Left ventricle myocardium inferior (tissue), 1 donor: ENCODE results near the gene SLC38A6. TPM values are rescaled to one million over a fixed set of nuclear protein-coding genes. Genes with fewer than 3 reads are reported as not detected.

Source experiments
- DNase-seq: peaks from one replicate; pipeline ENCODE4 v3.0.0-alpha.2; 2020
- H3K27ac ChIP-seq: fragments of 200-600 bp; replicated peaks from 2 replicates; pipeline ENCODE4 v1.8.0; 2021
- H3K27me3 ChIP-seq: fragments of 200-600 bp; 2 replicates; pipeline ENCODE4 v1.8.0; 2021; ENCODE audit warnings: low read depth
- H3K36me3 ChIP-seq: fragments of 200-600 bp; 2 replicates; pipeline ENCODE4 v1.8.0; 2021
- H3K4me1 ChIP-seq: fragments of 200-600 bp; 2 replicates; pipeline ENCODE4 v1.8.0; 2021
- H3K4me3 ChIP-seq: fragments of 200-600 bp; 2 replicates; pipeline ENCODE4 v1.8.0; 2021; ENCODE audit warnings: mild to moderate bottlenecking, moderate library complexity
- H3K9me3 ChIP-seq: fragments of 200-600 bp; replicated peaks from 2 replicates; pipeline ENCODE4 v1.8.0; 2021
- intact Hi-C: fragments of 100-400 bp; cut with micrococcal nuclease; formaldehyde crosslinking; loops from one replicate; pipeline ENCODE4 v1.11.0; 2022
- total RNA-seq: library from RNA; stranded (reverse); fragmentation: NEBNext Ultra II Directional; extraction: Animal tissue kit (Norgen Biotek cat#: 25700); gene quantifications from one replicate; pipeline ENCODE4 v1.2.1, GENCODE V29; 2021
- TF ChIP-seq, protein P1 (sequence below): fragments of 200-600 bp; IDR thresholded peaks from 2 replicates; pipeline ENCODE4 v1.8.0; 2021; ENCODE audit warnings: antibody characterized with exemption, mild to moderate bottlenecking, borderline replicate concordance
- donor health status: DM: no; HTN: yes; CAD: no; lungs with severe emphysema.

Gene SLC38A6
- total RNA-seq, 1 donor from 2014 or later = 6.3 TPM

DNA sequence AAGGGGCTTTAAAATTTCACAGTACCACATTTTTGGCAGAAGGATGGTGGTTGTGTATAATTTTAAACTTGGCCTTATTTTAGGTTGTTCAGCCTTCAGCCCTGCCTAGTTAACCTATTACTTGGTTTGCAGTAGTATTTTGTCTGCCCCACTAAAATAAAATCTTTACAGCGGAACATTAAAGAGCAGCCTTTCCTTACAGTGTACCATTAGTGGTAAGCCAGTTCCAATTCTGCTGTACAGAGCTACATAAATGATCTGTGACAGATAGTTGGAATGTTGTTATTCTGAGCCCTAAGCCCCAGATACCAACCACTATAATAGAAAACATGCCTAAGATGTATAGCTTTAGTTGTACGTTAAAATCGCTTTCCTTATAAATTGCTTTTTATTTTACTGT lies 56.2 kb downstream of the SLC38A6 start:
- no peaks in the 10 kb centered on the region for H3K9me3 ChIP-seq

DNA sequence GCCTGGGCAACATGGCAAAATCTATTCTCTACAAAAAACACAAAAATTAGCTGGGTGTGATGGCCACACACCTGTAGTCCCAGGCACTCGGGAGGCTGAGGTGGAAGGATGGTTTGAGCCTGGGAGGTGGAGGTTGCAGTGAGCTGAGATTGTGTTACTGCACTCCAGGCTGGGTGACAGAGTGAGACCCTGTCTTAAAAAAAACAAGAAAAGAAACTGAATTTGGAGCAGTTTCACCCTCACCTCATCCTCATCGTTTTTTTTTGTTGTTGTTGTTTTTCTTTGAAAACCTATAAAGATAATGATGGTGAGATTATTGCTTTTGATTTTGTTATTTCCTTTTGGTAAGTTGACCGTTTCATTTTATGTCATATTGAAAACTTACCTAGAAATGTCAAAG lies 60.7 kb downstream of the SLC38A6 start:
- no peak for DNase-seq
- intact Hi-C loops = no loop called here
- TF ChIP-seq, protein P1, sequence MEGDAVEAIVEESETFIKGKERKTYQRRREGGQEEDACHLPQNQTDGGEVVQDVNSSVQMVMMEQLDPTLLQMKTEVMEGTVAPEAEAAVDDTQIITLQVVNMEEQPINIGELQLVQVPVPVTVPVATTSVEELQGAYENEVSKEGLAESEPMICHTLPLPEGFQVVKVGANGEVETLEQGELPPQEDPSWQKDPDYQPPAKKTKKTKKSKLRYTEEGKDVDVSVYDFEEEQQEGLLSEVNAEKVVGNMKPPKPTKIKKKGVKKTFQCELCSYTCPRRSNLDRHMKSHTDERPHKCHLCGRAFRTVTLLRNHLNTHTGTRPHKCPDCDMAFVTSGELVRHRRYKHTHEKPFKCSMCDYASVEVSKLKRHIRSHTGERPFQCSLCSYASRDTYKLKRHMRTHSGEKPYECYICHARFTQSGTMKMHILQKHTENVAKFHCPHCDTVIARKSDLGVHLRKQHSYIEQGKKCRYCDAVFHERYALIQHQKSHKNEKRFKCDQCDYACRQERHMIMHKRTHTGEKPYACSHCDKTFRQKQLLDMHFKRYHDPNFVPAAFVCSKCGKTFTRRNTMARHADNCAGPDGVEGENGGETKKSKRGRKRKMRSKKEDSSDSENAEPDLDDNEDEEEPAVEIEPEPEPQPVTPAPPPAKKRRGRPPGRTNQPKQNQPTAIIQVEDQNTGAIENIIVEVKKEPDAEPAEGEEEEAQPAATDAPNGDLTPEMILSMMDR = no peak
- Histone ChIP-seq H3K27ac (no peak overlapping the region), H3K4me3 (no peak overlapping the region), H3K36me3 (no peaks in the 10 kb centered on the region), H3K4me1 (no peaks in the 10 kb centered on the region), H3K9me3 (no peaks in the 10 kb centered on the region), H3K27me3 (no peaks in the 10 kb centered on the region)

More for the DNA sequence above, 56.2 kb downstream of the SLC38A6 start:
- no peaks in the 10 kb centered on the region for H3K4me1 ChIP-seq
- H3K36me3 ChIP-seq = no peaks in the 10 kb centered on the region
- H3K27me3 ChIP-seq = no peaks in the 10 kb centered on the region
- TF ChIP-seq, protein P1 = no peak
- H3K4me3 ChIP-seq = no peak overlapping the region
- no peak for DNase-seq
- intact Hi-C loops = no loop called here
- H3K27ac ChIP-seq = no peak overlapping the region

DNA sequence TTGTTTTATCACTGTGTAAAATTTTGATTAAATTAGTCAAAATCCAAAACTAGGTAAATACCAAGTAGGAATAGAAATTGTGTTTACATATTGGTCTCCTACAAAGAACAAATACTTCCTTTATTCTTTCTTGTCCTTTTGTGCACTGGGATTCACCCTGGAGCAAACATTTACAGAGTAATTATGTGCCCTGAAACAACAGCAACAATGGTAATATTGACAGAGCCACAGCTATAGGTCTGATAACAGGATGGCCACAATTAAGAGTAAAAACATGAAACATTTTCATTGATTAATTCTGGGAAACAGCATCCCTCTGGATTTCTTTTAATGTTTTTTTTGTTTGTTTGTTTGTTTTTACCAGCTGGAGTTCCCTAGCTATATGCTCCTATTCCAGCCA lies 61.2 kb downstream of the SLC38A6 start:
- Histone ChIP-seq H3K4me1 (no peaks in the 10 kb centered on the region), H3K4me3 (no peak overlapping the region), H3K36me3 (no peaks in the 10 kb centered on the region), H3K27ac (no peak overlapping the region), H3K9me3 (no peaks in the 10 kb centered on the region), H3K27me3 (no peaks in the 10 kb centered on the region)
- TF ChIP-seq, protein P1 = no peak
- DNase-seq = no peak
- intact Hi-C loops = no loop called here

DNA sequence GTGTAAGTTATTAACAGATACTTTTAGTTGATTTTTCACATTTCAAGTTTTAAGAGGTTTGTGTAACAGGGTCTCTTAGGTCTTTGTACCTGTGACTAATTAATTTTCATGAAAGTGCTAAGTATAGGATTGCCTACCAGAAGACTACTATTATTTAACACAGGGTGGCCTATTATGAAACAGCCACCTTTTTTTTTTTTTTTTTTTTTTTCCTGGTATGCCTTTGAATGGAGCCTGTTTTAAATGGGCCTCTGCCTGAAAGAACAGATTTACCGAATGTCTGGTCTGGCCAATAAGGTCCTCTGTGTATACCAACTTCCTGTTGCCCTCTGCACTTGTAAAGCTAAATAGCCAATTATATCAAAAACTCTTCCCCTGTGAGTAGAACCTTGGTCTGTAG lies 62.5 kb downstream of the SLC38A6 start:
- DNase-seq = no peak
- intact Hi-C loops = no loop called here
- no peak overlapping the region for H3K4me3 ChIP-seq
- no peaks in the 10 kb centered on the region for H3K9me3 ChIP-seq
- no peaks in the 10 kb centered on the region for H3K27me3 ChIP-seq
- H3K4me1 ChIP-seq = no peaks in the 10 kb centered on the region
- no peak overlapping the region for H3K27ac ChIP-seq
- TF ChIP-seq, protein P1 = no peak
- no peaks in the 10 kb centered on the region for H3K36me3 ChIP-seq

DNA sequence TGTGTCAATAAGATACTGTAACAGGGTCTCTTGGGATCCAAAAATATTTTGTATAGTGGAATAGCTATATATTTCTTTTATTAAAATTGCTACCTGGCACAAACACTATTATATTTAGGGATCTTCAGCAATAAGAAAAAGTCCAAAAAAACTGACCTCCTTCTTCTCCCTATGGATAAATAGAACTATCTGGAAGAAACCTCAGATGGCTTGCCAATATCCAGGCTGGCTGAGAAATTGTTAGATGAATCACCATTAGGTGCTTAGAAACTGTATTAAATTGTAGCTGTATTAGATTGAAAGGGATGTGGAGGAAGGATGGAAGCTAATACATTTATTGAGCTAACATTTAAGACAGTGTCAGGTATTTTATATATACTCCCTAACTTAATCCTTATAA lies 66.0 kb downstream of the SLC38A6 start:
- no peak for DNase-seq

More for the DNA sequence above, 66.0 kb downstream of the SLC38A6 start:
- Histone ChIP-seq H3K4me1 (no peaks in the 10 kb centered on the region), H3K27me3 (no peaks in the 10 kb centered on the region), H3K36me3 (no peaks in the 10 kb centered on the region), H3K27ac (no peak overlapping the region), H3K4me3 (no peak overlapping the region), H3K9me3 (no peaks in the 10 kb centered on the region)
- TF ChIP-seq, protein P1 = no peak
- intact Hi-C loops = no loop called here
